ENCODE data around the gene PDE11A. TPM values are rescaled to one million over a fixed set of nuclear protein-coding genes. Genes with fewer than 3 reads are reported as not detected.

Gene PDE11A
- total and polyA plus RNA-seq, 2 experiments from 2014 or later, result 1.7 to 3.6 TPM

DNA sequence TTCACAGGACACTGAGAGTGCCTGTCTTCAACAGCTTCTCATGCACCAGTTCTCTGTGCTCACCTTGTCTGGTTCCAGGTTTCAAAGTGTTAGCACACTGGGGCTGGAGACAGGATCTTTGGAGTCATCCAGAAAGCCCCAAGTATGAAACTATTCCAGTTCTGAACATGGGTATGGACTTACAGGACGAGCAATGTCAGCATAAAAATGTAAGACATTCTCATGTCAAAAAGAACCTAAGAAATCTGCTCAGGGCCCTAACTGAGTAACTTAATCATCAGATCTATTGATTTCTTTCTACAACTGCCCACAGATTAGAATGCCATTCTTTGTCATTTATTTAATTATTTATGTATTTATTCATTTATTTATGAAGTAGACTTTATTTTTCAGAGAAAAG lies 495.5 kb downstream of the PDE11A start:
- no peak overlapping the region for H3K27ac ChIP-seq
- H3K4me1 ChIP-seq (ENCODE audit: low read depth), result no peaks in the 10 kb centered on the region
- H3K9me3 ChIP-seq (ENCODE audit: low read depth), result no peaks in the 10 kb centered on the region
- no peak for DNase-seq (ENCODE audit: low read depth in 1 of 2, low spot score in 1 of 2)
- no peak overlapping the region for H3K4me3 ChIP-seq
- H3K36me3 ChIP-seq, result no peaks in the 10 kb centered on the region
- H3K27me3 ChIP-seq, result no peaks in the 10 kb centered on the region
- TF ChIP-seq, protein P1, sequence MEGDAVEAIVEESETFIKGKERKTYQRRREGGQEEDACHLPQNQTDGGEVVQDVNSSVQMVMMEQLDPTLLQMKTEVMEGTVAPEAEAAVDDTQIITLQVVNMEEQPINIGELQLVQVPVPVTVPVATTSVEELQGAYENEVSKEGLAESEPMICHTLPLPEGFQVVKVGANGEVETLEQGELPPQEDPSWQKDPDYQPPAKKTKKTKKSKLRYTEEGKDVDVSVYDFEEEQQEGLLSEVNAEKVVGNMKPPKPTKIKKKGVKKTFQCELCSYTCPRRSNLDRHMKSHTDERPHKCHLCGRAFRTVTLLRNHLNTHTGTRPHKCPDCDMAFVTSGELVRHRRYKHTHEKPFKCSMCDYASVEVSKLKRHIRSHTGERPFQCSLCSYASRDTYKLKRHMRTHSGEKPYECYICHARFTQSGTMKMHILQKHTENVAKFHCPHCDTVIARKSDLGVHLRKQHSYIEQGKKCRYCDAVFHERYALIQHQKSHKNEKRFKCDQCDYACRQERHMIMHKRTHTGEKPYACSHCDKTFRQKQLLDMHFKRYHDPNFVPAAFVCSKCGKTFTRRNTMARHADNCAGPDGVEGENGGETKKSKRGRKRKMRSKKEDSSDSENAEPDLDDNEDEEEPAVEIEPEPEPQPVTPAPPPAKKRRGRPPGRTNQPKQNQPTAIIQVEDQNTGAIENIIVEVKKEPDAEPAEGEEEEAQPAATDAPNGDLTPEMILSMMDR (IDR thresholded peaks at IDR 0.05; ENCODE audit: low read depth, low read length), result no peak

DNA sequence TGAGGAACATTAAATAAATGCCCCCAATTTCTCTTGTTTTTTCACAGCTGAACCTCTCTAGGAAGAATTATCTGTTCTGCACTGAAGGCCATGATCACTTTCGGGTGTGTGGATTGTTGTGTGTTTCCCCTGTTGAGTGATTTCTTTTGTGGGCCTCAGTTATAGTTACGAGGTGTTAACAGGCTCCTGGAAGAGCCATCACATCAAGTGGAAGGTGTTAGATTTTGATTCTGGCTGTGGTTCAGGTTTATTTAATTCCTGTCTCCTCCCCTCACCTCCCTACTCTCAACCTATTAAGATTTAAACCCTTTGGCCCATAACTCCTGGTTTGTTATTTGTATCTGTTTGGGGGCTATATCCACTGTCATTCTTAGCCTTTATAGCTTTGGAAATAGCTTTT lies 497.2 kb downstream of the PDE11A start:
- H3K36me3 ChIP-seq, result no peaks in the 10 kb centered on the region
- no peaks in the 10 kb centered on the region for H3K9me3 ChIP-seq (ENCODE audit: low read depth)
- no peak for DNase-seq (ENCODE audit: low read depth in 1 of 2, low spot score in 1 of 2)
- no peaks in the 10 kb centered on the region for H3K4me1 ChIP-seq (ENCODE audit: low read depth)
- TF ChIP-seq, protein P1 (IDR thresholded peaks at IDR 0.05; ENCODE audit: low read depth, low read length), result no peak
- H3K27me3 ChIP-seq, result no peaks in the 10 kb centered on the region
- H3K4me3 ChIP-seq, result no peak overlapping the region
- no peak overlapping the region for H3K27ac ChIP-seq

DNA sequence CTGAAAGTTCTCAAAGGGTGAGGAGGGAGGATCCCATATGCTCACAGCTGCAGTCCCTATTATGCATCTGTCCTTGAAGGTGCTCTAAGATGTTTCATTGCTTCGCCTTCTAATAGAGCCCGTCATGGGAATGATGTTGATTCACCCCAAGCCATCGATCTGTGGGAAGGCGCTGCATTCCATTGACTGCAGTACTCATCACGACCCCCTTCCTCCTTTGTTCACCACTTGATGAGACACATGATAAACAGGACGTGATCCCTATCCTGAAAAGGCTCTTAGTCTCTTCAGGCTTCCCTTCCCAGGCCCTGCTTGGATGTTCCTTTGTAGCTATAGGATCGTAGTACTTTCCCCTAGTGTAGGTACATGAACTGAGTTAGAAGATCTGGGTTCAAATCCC lies 498.2 kb downstream of the PDE11A start:
- DNase-seq (ENCODE audit: low read depth in 1 of 2, low spot score in 1 of 2), result no peak
- H3K9me3 ChIP-seq (ENCODE audit: low read depth), result no peaks in the 10 kb centered on the region
- H3K36me3 ChIP-seq, result no peaks in the 10 kb centered on the region
- H3K4me3 ChIP-seq, result no peak overlapping the region
- H3K4me1 ChIP-seq (ENCODE audit: low read depth), result no peaks in the 10 kb centered on the region
- TF ChIP-seq, protein P1 (IDR thresholded peaks at IDR 0.05; ENCODE audit: low read depth, low read length), result no peak
- H3K27ac ChIP-seq, result no peak overlapping the region
- no peaks in the 10 kb centered on the region for H3K27me3 ChIP-seq

Other genes starting within 250 kb of the PDE11A start
- 10.7 and 13.3 TPM in 2 replicates for gene RBM45, start 39.7 kb upstream of the PDE11A start, total RNA-seq
- gene RBM45, start 39.7 kb upstream of the PDE11A start, polyA plus RNA-seq, result 12.0 and 12.3 TPM in 2 replicates
- gene OSBPL6, start 121.7 kb upstream of the PDE11A start, total RNA-seq, result 0.60 and 1.6 TPM in 2 replicates
- gene OSBPL6, start 121.7 kb upstream of the PDE11A start, polyA plus RNA-seq, result 1.5 and 1.8 TPM in 2 replicates